Fibroblast of peridontal ligament (primary cell): Measurements from ENCODE around the gene DROSHA.
"Not testable (repeated sequence)": the region's sequence is repeated elsewhere in the genome, so short reads cannot be mapped to it uniquely, and the experiment has no call there.

Source experiments
- DNase-seq: peaks from one replicate; pipeline ENCODE4 v3.0.0-alpha.2; 2010; ENCODE audit errors: extremely low read depth

DROSHA gene

DNA sequence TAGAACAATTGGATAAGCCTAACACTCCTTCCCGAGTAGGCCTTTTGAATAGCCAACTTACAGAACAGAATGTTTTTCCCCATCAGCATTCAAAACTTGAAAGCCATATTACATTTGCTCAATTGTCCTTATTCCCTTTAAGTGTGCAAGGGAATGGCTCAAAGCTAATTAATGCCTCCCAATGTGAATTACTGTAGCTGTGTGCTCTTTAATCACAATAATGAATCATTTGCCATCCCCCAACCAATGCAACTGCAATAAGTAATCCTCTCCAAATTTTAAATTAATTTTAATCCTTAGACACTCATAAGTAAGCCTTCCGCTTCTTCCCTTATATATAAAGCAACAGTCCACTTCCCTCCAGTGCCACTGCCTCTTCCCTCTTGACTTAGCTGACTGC lies 115.9 kb downstream of the DROSHA start:
- DNase-seq: no peak

DNA sequence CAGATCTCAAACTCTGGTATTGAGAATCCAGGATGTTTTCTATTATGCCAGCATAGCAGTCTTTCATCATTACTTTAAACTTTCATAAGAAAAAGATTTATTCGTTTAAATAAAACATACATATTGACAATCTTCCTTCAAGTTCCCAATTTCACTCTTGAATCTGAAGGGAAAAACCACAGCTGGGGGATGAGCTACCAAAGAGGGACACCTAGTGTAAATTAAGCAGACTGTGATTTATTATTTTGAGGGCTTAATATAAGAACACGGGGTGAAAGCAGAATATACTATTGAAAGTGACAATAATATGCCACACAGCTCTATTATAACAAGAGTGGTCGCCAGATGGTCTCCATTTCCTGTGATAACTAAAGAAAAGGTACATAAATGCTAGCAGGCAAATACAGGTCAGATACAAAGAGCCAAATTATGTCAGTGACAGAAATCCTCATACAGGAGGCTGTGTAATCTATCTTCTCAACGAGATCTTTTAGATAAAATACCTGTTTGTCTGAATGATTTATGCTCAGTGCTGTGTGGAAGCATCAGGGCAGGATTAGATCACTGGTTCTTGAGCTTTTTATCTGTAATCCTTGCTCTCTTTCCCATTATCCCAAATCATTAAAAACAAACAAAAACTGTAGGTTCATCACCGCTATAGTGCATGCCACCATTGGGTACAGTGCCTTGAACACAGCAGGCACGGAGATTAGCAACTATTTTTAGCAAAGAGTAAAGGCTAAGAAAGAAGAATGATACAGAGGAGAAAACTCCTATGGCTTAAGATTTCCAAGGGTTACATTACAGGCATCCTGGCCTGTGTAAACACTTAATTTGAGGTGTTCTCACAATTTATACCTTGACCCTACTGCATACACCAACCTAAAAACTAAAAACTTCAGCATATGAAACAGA lies 116.6 kb downstream of the DROSHA start:
- peak; percentile 33 for DNase-seq

- no peak for DNase-seq
Observed at GRCh38 chr5:31413030-31413812, 118.7 kb downstream of the DROSHA start.

GRCh38 chr5:31412324-31412723 lies 119.6 kb downstream of the DROSHA start:
- peak; percentile 36 for DNase-seq

DNA sequence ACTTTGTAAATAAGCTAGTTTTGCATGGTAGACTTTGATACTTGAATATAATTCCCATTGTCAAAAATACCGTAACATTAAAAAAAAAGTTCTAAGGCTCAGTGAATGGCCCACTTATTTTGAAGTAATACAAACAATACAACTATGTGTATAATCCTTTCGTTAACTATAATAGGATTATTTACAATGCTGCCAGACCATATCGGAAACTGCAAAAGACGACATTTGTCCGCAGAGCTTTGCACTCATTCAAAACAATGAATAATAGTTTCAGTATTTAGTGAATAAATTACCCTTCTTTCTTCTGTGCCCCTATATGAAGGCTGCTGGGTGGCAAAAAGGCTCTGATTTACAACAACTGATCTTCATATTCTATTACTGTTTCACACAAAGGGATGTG lies 121.8 kb downstream of the DROSHA start:
- no peak for DNase-seq

GRCh38 chr5:31408814-31409213 lies 123.1 kb downstream of the DROSHA start:
- DNase-seq: peak; percentile 56

DNA sequence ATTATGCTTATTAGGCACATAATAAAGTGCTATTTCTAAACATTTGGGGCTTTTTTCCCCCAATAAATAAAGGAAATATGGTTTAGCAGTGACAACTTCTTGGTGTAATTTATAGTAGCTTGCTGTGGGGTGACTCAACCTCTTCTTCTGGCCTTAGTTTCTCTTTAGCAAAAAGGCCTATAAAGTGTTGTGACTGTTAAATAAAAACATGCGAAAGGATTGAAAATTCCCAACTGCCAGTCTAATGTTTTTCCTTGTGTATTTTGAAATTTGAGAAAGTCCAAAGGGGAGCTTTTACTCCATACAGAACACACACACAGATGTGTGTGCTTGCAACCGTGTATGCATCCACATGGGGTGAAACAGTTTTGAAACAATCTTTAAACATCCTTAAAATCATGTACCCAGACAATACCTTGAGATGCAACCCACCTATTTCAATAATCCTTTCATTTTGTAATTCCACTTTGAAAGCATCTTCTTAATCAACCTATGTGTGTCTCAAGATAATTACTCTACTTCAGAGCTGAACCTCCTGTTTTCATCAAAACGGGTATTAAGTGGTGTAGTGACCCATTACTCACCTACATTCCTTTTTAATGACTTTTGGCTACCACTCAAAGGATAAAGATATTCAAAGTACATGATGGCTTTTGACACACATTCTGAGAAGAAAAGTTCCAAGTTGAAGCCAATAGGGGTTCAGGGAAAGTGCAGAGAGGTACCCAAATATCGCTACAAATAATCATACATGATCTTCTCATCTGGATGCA lies 123.8 kb downstream of the DROSHA start:
- peak; percentile 36 for DNase-seq

DNA sequence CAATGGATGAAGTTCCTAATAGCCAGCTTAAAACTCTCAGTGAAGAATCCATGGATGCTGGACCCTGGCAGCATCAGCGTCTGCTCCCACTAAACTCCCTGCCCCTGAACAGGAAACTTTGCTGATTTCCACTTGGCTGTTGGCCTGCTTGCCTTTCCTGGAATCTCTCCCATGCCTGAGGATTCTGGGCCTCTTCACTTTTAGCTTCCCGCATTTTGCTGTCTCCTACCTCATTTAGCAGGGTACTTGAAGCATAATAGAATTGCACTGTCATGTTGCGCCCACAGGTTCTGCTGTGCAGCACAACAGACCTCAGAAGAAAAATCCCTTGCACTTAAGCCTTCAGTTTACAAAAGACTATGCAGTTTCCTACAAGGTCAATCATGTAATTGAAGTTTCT lies 127.6 kb downstream of the DROSHA start:
- no peak for DNase-seq

GRCh38 chr5:31401691-31402090 lies 130.2 kb downstream of the DROSHA start:
- no peak for DNase-seq

GRCh38 chr5:31397926-31398557 lies 133.9 kb downstream of the DROSHA start:
- no peak for DNase-seq

- DNase-seq: no peak
Observed at GRCh38 chr5:31396611-31397295, 135.1 kb downstream of the DROSHA start.

DNA sequence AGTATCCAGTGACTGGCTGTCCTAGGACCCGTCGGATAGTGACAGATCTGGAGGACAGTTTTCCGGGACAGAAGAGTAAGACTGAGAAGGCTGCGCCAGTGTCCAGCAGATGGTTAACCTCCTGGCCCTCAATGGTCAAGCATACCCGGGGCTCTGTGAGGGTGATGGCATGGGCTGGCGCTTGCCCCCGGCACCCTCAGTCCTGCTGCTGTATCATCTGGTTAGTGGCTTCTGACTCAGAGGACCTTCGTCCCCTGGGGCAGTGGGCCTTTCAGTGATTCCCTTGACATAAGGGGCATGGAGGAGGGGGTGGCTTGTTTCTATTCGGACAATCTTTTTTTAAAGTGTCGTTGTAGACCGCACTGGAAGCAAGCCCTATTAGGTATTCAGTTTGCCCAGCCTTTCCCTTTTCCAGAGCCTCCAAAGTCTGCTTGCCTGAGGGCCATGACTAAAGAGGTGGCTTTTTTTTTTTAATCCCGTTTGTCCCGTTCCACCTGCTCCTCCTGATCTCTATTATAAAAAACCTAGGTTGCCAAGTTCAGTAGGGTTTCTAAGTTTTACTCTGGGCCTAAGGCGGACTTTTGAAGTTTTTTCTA lies 136.3 kb downstream of the DROSHA start:
- DNase-seq: not testable (repeated sequence)

DNA sequence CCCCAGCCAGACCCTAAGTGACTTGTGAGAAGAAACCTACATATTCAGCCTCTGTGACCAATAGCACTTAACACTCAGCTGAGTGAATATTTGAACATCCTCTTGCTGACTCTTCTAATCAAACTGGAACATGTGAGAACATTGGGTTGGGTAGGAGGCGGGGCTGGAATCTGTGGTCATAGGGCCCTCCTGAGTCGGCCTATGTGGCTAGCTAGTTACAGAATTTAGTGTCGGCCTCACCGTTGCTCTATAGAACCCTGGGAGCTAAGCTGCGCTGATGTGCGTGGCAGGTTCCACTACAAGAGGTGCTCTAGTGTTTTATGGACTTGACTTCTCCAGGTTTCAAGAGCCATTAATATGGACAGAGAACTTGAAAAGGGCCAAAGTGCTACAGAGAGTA lies 138.8 kb downstream of the DROSHA start:
- no peak for DNase-seq

GRCh38 chr5:31392061-31392460 lies 139.8 kb downstream of the DROSHA start:
- no peak for DNase-seq

- no peak for DNase-seq
Observed at GRCh38 chr5:31390256-31390655, 141.6 kb downstream of the DROSHA start.

DNA sequence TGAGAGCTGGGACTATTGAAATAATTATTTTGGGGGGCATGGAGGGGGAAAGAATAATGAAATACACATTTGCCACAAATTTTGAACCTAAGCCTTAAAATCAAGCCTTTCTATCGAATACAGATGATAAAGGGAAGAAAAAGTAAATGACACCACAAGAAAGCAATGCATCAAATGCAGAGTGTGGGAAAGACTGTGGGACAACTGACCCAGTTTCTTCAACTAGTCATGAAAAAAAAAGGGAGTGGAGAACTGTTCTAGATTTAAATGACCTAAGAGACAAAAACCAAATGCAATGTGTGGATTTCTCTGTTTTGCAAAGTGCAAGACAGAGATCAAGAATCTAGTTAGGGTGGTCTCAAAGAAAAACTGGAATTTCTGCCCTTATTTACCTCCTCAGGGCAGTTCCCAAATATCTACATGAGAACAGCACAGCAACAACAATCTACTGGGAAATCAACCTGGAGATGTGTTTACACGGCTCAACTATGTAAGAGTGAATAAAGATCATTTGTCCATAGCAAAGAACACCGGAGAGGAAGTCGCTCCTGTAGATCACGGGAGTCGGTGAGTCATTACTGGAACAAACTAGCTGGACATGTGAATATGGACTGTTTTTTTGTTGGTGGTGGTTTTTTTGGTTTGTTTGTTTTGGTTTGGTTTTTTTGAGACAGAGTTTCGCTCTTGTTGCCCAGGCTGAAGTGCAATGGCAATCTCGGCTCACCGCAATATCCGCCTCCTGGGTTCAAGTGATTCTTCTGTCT lies 145.9 kb downstream of the DROSHA start:
- no peak for DNase-seq

- DNase-seq: no peak
Observed at GRCh38 chr5:31383734-31384133, 148.2 kb downstream of the DROSHA start.

DNA sequence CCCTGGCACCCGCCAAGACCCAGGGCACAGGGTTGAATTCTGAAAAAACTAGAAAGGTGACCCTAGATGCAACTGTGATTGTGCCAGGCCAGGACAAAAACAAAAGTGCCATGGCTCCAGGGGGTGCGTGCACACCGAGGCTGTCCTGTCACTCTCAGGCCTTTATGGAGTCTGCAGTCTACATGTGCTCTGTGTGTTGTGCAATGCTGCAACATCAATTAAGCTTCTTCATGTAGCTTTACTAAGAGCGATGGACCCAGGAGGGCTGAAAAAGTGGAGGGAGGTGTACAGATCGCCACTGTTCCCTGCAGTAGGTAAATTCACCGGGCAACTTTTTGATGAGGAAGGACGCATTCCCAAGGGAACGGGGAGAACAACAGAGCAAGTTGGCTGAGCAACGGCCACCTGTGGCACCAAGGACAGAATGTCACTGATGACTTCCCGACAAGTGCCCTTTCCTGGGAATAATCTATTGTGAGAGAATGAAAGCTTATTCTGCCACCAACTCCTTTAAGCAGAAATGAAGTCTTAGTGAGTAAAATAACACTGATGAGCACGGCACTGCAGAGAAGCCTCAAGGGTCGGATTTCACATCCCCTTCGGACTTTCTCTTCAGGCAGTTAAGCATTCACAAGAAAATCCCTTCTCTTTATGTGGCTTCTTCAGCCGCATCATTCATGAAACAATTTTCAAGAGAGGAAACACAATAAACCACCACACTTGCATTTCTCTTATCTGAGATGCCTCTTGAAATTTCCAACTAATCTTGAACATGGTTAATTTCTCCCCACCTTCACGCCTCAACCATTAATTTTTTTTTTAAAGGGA lies 149.6 kb downstream of the DROSHA start:
- DNase-seq: peak; percentile 41

DNA sequence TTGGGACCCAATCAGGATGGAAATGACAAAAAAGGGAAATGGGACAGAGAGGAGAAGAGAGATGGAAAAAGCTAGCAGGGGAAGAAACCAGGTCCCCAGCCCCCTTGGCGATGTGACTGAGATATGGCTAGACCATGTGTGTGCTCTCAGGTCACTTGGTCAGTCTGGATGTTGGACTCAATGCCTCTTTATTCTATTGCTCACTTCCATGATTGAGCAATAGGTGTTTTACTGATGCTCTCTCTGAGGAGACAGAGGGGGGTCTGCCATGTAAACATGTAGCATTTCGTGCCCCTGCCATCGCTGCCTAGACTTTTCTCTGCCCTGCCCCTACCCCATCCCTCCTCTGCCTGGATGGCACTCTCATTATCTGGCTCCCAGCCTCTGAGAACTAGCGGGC lies 150.6 kb downstream of the DROSHA start:
- DNase-seq: no peak
